HepG2 (cell line): ENCODE data around the gene SMC6. TPM values are rescaled to one million over a fixed set of nuclear protein-coding genes. Genes with fewer than 3 reads are reported as not detected.

Source experiments
- CEBPG ChIP-seq: IDR thresholded peaks from 2 replicates; pipeline ENCODE4 v1.6.1; 2016
- EED ChIP-seq: sonication (generic); formaldehyde crosslinking; IDR thresholded peaks from 2 replicates; pipeline ENCODE4 v1.5.0; 2020; ENCODE audit warnings: mild to moderate bottlenecking, missing genetic modification reagents
- ETV6 ChIP-seq: sonication (generic); formaldehyde crosslinking; conservative IDR thresholded peaks from 2 replicates; pipeline ENCODE4 v1.4.0; 2020; ENCODE audit warnings: missing genetic modification reagents
- GABPA ChIP-seq, 2 experiments: IDR thresholded peaks; 2 replicates each; pipeline ENCODE4 v1.6.1; 2011 to 2016; ENCODE audit warnings: low read depth in 2 of 2, low read length in 1 of 2, missing biosample characterization in 1 of 2, missing genetic modification characterization in 1 of 2
- HIC2 ChIP-seq: sonication (generic); formaldehyde crosslinking; IDR thresholded peaks from 2 replicates; pipeline ENCODE4 v1.9.0; 2022; ENCODE audit warnings: low read depth, missing genetic modification reagents
- HNRNPK ChIP-seq: fragments of 200-400 bp; formaldehyde crosslinking; IDR thresholded peaks from 2 replicates; pipeline ENCODE4 v1.6.1; 2018; ENCODE audit warnings: low read length, low read depth, moderate library complexity, mild to moderate bottlenecking; ENCODE audit not compliant: poor library complexity, severe bottlenecking
- POLR2G ChIP-seq: fragments of 200-400 bp; formaldehyde crosslinking; IDR thresholded peaks from 2 replicates; pipeline ENCODE4 v1.6.1; 2018; ENCODE audit warnings: mild to moderate bottlenecking, low read depth, low read length, moderate library complexity
- PRDM10 ChIP-seq: sonication (generic); formaldehyde crosslinking; IDR thresholded peaks from 2 replicates; pipeline ENCODE4 v1.4.0; 2020; ENCODE audit warnings: low read depth, missing genetic modification reagents
- RBM22 ChIP-seq: fragments of 200-400 bp; formaldehyde crosslinking; optimal IDR thresholded peaks from 2 replicates; pipeline ENCODE3; 2017; ENCODE audit warnings: mild to moderate bottlenecking, low read length, moderate library complexity
- SAP130 ChIP-seq: IDR thresholded peaks from 2 replicates; pipeline ENCODE4 v1.6.1; 2016; ENCODE audit warnings: low read depth
- SKI ChIP-seq: fragments of 450-650 bp; IDR thresholded peaks from one replicate; pipeline ENCODE4 v1.6.1; 2018; ENCODE audit warnings: mild to moderate bottlenecking; ENCODE audit not compliant: partially characterized antibody
- SNRNP70 ChIP-seq: fragments of 200-400 bp; formaldehyde crosslinking; IDR thresholded peaks from 2 replicates; pipeline ENCODE4 v1.6.1; 2017; ENCODE audit warnings: mild to moderate bottlenecking, low read depth, low read length, moderate library complexity
- ZNF138 ChIP-seq: sonication (generic); formaldehyde crosslinking; IDR thresholded peaks from 2 replicates; pipeline ENCODE4 v1.5.0; 2020; ENCODE audit warnings: mild to moderate bottlenecking, low read depth, missing genetic modification reagents
- ZNF232 ChIP-seq: sonication (generic); formaldehyde crosslinking; IDR thresholded peaks from 2 replicates; pipeline ENCODE4 v1.4.0; 2020; ENCODE audit warnings: missing genetic modification reagents, borderline replicate concordance
- ZNF264 ChIP-seq: sonication (generic); formaldehyde crosslinking; IDR thresholded peaks from 2 replicates; pipeline ENCODE4 v1.4.0; 2020; ENCODE audit warnings: missing genetic modification reagents
- ZNF446 ChIP-seq: sonication (generic); formaldehyde crosslinking; IDR thresholded peaks from 2 replicates; pipeline ENCODE4 v1.5.0; 2020; ENCODE audit warnings: mild to moderate bottlenecking, missing genetic modification reagents
- ZNF704 ChIP-seq: sonication (generic); formaldehyde crosslinking; IDR thresholded peaks from 2 replicates; pipeline ENCODE4 v1.8.1; 2023; ENCODE audit warnings: mild to moderate bottlenecking, inconsistent platforms, moderate library complexity, missing genetic modification reagents, borderline replicate concordance
- ZNF777 ChIP-seq: sonication (generic); formaldehyde crosslinking; IDR thresholded peaks from 2 replicates; pipeline ENCODE4 v1.4.0; 2020; ENCODE audit warnings: missing genetic modification reagents
- ZNF790 ChIP-seq: sonication (generic); formaldehyde crosslinking; IDR thresholded peaks from 2 replicates; pipeline ENCODE4 v1.8.0; 2022; ENCODE audit warnings: missing genetic modification reagents, mild to moderate bottlenecking, borderline replicate concordance
- ZSCAN25 ChIP-seq: sonication (generic); formaldehyde crosslinking; IDR thresholded peaks from 2 replicates; pipeline ENCODE4 v1.8.0; 2022; ENCODE audit warnings: mild to moderate bottlenecking, missing genetic modification reagents
- polyA plus RNA-seq, 8 experiments: library from polyadenylated mRNA; depleted of rRNA in 3 of 8; stranded (reverse) in 7 of 8; unstranded in 1 of 8; fragments of >200 nt; fragmentation: Illumina TruSeq in 4 of 8; extraction: Trizol in 4 of 8; gene quantifications; 2 replicates each; pipeline versions ENCODE4 v1.2.1 to v1.2.3, GENCODE V29; 2011 to 2016; ENCODE audit warnings: low read depth in 4 of 8, missing spikeins in 1 of 8, mixed read lengths in 1 of 8; ENCODE audit not compliant: insufficient read depth in 1 of 8
- total RNA-seq, 5 experiments: library from RNA; depleted of rRNA; stranded (reverse); fragments of >200 nt; fragmentation: Illumina TruSeq; extraction: Trizol; gene quantifications; 2 replicates each; pipeline ENCODE4 v1.2.3, GENCODE V29; 2016; ENCODE audit warnings: low read depth in 1 of 5

SMC6 gene
- total and polyA plus RNA-seq, 2 of the 13 experiments (the other 11 are each of a cell fraction or from before 2014, with no cell fraction given) = 18.9 to 55.3 TPM

GRCh38 chr2:17752892-17753802, 463 bp downstream of the SMC6 start (continued):
- no peak for TF ChIP-seq HIC2 (CRISPR knock-in tag)
- TF ChIP-seq SKI = no peak
- TF ChIP-seq ZNF232 (CRISPR knock-in tag) = peak; percentile 84
- no peak for TF ChIP-seq PRDM10 (CRISPR knock-in tag)
- TF ChIP-seq ZNF264 (CRISPR knock-in tag) = 0 out of 2 replicates have a peak, but pooled peaks have one; percentile 18
- TF ChIP-seq ZNF704 (CRISPR knock-in tag) = peak; percentile 86
- TF ChIP-seq GABPA (IDR thresholded peaks at IDR 0.05; ENCODE audit: low read depth, low read length) = no peak
- no peak for TF ChIP-seq GABPA (CRISPR knock-in tag; IDR thresholded peaks at IDR 0.05; ENCODE audit: low read depth)
- TF ChIP-seq ETV6 (CRISPR knock-in tag) = 0 out of 2 replicates have a peak, but pooled peaks have one; percentile 40
- peak; percentile 64; the same call in 1 of the 2 replicates for TF ChIP-seq ZNF790 (CRISPR knock-in tag)
- peak; percentile 57; the same call in 1 of the 2 replicates for TF ChIP-seq SAP130 (CRISPR knock-in tag)
- TF ChIP-seq ZNF138 = peak; percentile 32; the same call in 1 of the 2 replicates
- no peak for TF ChIP-seq CEBPG (CRISPR knock-in tag)
- TF ChIP-seq ZNF446 (CRISPR knock-in tag) = 0 out of 2 replicates have a peak, but pooled peaks have one; percentile 79
- peak; percentile 85; the same call in 1 of the 2 replicates for TF ChIP-seq POLR2G
- TF ChIP-seq RBM22 = no peak
- TF ChIP-seq SNRNP70 = no peak
- peak; percentile 57 for TF ChIP-seq HNRNPK
- peak; percentile 38; the same call in 1 of the 2 replicates for TF ChIP-seq ZNF777 (CRISPR knock-in tag)
- TF ChIP-seq EED = peak; percentile 81
- TF ChIP-seq ZSCAN25 (CRISPR knock-in tag) = 0 out of 2 replicates have a peak, but pooled peaks have one; percentile 46
